Measurements from ENCODE around the gene PILRB. TPM values are rescaled to one million over a fixed set of nuclear protein-coding genes. Genes with fewer than 3 reads are reported as not detected.

PILRB gene
- total RNA-seq, 1 experiment from 2014 or later = 74.1 TPM

GRCh38 chr7:100387695-100388094, 29.8 kb downstream of the PILRB start:
- no peak overlapping the region for H3K4me3 ChIP-seq (ENCODE audit: low read length)
- H3K27me3 ChIP-seq (ENCODE audit: low read length) = no peaks in the 10 kb centered on the region; the same call in 1 of the 2 replicates
- intact Hi-C loops (cut with micrococcal nuclease) = no loop called here
- ATAC-seq = no peak
- no peaks in the 10 kb centered on the region for H3F3A ChIP-seq (ENCODE audit: low read length, unreplicated experiment)
- no peak for DNase-seq
- no peak for TF ChIP-seq EZH2phosphoT487 (IDR thresholded peaks at IDR 0.05; ENCODE audit: borderline replicate concordance, low read length)
- TF ChIP-seq, protein P1, sequence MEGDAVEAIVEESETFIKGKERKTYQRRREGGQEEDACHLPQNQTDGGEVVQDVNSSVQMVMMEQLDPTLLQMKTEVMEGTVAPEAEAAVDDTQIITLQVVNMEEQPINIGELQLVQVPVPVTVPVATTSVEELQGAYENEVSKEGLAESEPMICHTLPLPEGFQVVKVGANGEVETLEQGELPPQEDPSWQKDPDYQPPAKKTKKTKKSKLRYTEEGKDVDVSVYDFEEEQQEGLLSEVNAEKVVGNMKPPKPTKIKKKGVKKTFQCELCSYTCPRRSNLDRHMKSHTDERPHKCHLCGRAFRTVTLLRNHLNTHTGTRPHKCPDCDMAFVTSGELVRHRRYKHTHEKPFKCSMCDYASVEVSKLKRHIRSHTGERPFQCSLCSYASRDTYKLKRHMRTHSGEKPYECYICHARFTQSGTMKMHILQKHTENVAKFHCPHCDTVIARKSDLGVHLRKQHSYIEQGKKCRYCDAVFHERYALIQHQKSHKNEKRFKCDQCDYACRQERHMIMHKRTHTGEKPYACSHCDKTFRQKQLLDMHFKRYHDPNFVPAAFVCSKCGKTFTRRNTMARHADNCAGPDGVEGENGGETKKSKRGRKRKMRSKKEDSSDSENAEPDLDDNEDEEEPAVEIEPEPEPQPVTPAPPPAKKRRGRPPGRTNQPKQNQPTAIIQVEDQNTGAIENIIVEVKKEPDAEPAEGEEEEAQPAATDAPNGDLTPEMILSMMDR (conservative IDR thresholded peaks at IDR 0.05; ENCODE audit: low read depth, low read length) = no peak
- TF ChIP-seq EZH2 (IDR thresholded peaks at IDR 0.05; ENCODE audit: low read length, unreplicated experiment) = no peak
- H4K20me1 ChIP-seq (ENCODE audit: low read length) = no peaks in the 10 kb centered on the region
- H3K9ac ChIP-seq (ENCODE audit: low read length) = no peak overlapping the region
- H3K36me3 ChIP-seq (ENCODE audit: low read depth, low read length) = no peaks in the 10 kb centered on the region
- CTCF ChIA-PET = interaction anchor here (1.8 kb wide), 1 partner anchor 20 kb away, joined by 4 read pairs; no protein-coding TSS in a partner anchor
- no peaks in the 10 kb centered on the region for H3K4me1 ChIP-seq (ENCODE audit: insufficient read depth, low read length)
- H3K79me2 ChIP-seq (ENCODE audit: low read length) = no peaks in the 10 kb centered on the region
- no peaks in the 10 kb centered on the region for H3K9me3 ChIP-seq (ENCODE audit: low read length)
- no peak overlapping the region for H2AFZ ChIP-seq (ENCODE audit: low read length)
- POLR2A ChIA-PET (ENCODE audit: unreplicated experiment) = no interaction called here
- H3K27ac ChIP-seq (ENCODE audit: low read length) = no peak overlapping the region
- no TSS peak for BruUV-seq (replicated peaks)
- H3K9me2 ChIP-seq (replicated peaks; ENCODE audit: low read length) = no peaks in the 10 kb centered on the region
- H3K4me2 ChIP-seq (ENCODE audit: low read length) = no peak overlapping the region

DNA sequence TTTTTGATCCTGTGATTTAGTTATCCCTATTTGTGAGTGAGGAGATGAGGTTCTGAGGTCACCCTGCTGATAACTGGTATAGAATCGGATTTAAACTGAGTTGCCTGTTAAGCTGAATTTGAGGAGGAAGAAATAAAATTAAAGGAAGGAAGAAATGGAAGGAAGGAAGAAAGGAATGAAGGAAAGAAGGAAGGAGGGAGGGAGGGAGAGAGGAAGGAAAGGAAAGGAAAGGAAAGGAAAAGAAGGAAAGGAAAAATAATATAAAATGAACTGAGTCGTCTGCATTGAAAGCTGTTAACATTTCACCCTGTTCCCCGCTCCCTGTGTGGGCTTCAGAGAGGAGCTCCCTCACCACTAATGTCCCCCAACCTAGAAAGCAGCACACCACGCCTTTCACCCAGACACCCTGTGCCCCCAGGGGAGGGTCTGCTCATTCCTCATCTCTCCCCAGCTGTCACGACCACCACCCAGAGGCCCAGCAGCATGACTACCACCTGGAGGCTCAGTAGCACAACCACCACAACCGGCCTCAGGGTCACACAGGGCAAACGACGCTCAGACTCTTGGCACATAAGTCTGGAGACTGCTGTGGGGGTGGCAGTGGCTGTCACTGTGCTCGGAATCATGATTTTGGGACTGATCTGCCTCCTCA, 31.6 kb downstream of the PILRB start:
- Histone ChIP-seq H3F3A (ENCODE audit: low read length, unreplicated experiment) (no peaks in the 10 kb centered on the region), H3K4me1 (ENCODE audit: insufficient read depth, low read length) (no peaks in the 10 kb centered on the region), H3K27me3 (ENCODE audit: low read length) (no peaks in the 10 kb centered on the region; the same call in 1 of the 2 replicates), H3K27ac (ENCODE audit: low read length) (no peak overlapping the region), H3K79me2 (ENCODE audit: low read length) (no peaks in the 10 kb centered on the region), H3K4me3 (ENCODE audit: low read length) (no peak overlapping the region), H4K20me1 (ENCODE audit: low read length) (no peaks in the 10 kb centered on the region), H3K36me3 (ENCODE audit: low read depth, low read length) (no peaks in the 10 kb centered on the region), H3K9me3 (ENCODE audit: low read length) (no peaks in the 10 kb centered on the region), H2AFZ (ENCODE audit: low read length) (no peak overlapping the region), H3K9me2 (replicated peaks; ENCODE audit: low read length) (no peaks in the 10 kb centered on the region), H3K9ac (ENCODE audit: low read length) (no peak overlapping the region), H3K4me2 (ENCODE audit: low read length) (no peak overlapping the region)
- ChIA-PET POLR2A (ENCODE audit: unreplicated experiment) (no interaction called here), CTCF (interaction anchor here (0.5 kb wide), 1 partner anchor 223 kb away, joined by 3 read pairs; the partner anchor contains the start of gene MOSPD3)
- BruUV-seq (replicated peaks) = no TSS peak
- DNase-seq (no peak), ATAC-seq (no peak)
- intact Hi-C loops (cut with micrococcal nuclease) = no loop called here
- TF ChIP-seq EZH2 (IDR thresholded peaks at IDR 0.05; ENCODE audit: low read length, unreplicated experiment) (no peak), EZH2phosphoT487 (IDR thresholded peaks at IDR 0.05; ENCODE audit: borderline replicate concordance, low read length) (no peak)
- TF ChIP-seq, protein P1 (conservative IDR thresholded peaks at IDR 0.05; ENCODE audit: low read depth, low read length) = no peak

All from PC-3 (cell line).